ENCODE measurements around the gene DCDC1. TPM values are rescaled to one million over a fixed set of nuclear protein-coding genes. Genes with fewer than 3 reads are reported as not detected.

DCDC1 gene
- polyA plus RNA-seq, 2 donors, result 0.02 TPM; not detected in 1

DNA sequence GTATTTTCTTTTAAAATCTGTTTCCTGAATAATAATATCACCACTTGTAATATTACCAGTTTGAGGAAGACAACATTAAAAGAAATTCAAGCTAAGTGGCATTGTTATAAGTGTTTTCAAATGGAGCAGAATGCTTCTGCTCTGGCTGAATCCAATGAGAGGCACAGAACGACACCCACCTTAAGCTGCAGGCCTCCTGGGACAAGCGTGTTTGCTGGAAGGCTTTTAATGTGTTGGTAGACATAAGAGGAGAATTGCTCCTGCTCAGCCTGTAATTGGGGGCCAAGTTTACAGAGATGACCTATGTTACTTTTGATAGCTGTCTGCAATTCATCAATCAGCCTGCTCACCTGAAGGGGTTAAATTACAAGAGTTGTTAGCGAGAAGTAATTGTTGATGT lies 242.2 kb downstream of the DCDC1 start:
- no peaks in the 10 kb centered on the region for H3K27me3 ChIP-seq (ENCODE audit: control insufficient read depth in 1 of 2, insufficient read depth in 2 of 2, low read length in 2 of 2)
- no peak overlapping the region for H3K4me3 ChIP-seq (ENCODE audit: low read depth in 1 of 2, low read length in 2 of 2)
- H3K4me1 ChIP-seq (ENCODE audit: control insufficient read depth in 2 of 2, insufficient read depth in 2 of 2, low read length in 1 of 2), result no peaks in the 10 kb centered on the region
- H3K27ac ChIP-seq (ENCODE audit: low read depth in 2 of 2, low read length in 1 of 2), result no peak overlapping the region
- WGBS, 2 donors, result 55 to 64% methylated on average over 3 of the region's 3 CpGs
- no peaks in the 10 kb centered on the region for H3K36me3 ChIP-seq (ENCODE audit: control insufficient read depth in 2 of 2, insufficient read depth in 2 of 2, low read length in 1 of 2)
- H3K9me3 ChIP-seq (ENCODE audit: control insufficient read depth in 2 of 2, insufficient read depth in 1 of 2, low read depth in 1 of 2, low read length in 1 of 2), result no peaks in the 10 kb centered on the region

DNA sequence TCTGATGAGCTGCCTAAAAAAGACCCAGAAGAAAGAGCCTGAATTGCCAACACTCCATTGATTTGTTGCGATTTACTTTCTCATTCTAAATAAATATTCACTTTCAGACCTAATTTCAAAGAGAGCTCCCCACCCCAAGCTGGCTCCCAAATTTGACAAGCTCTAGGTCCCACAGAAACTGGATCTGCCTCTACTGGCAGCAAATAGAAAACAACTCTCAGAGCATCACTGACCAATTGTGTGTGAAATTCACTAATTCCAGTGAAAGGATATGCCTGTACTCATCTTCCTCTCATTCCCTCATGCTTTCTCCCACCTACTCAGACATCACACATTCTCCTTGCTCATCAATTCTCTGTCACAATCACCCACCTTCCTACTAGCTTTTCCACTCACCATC lies 249.1 kb downstream of the DCDC1 start:
- WGBS, 2 donors, result 89 to 98% methylated on average over 1 of the region's 1 CpG

DNA sequence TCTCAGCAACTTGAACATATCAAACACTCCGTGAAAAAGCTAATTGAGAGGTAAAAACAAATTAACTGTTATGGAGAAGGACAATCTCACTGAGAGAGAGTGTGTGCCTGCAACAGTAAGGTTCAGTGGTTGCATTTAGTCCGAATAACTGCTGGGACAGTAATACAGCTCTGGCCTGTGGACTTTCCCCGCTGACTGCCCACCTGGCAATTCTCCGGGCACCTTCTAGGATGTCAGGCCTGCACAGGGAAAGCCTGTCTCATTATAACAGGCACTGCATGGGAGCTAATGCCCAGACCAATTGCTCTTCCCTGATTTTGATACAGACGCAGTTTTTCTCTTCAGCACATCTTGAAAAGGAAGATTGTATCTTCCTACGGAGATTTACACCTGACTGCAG lies 251.0 kb downstream of the DCDC1 start:
- Histone ChIP-seq H3K27me3 (ENCODE audit: control insufficient read depth in 1 of 2, insufficient read depth in 2 of 2, low read length in 2 of 2) (no peaks in the 10 kb centered on the region), H3K36me3 (ENCODE audit: control insufficient read depth in 2 of 2, insufficient read depth in 2 of 2, low read length in 1 of 2) (no peaks in the 10 kb centered on the region)
- WGBS, 2 donors, result 83 to 85% methylated on average over 6 of the region's 6 CpGs

More for the DNA sequence above, 249.1 kb downstream of the DCDC1 start:
- no peaks in the 10 kb centered on the region for H3K4me1 ChIP-seq (ENCODE audit: control insufficient read depth in 2 of 2, insufficient read depth in 2 of 2, low read length in 1 of 2)
- no peak overlapping the region for H3K4me3 ChIP-seq (ENCODE audit: low read depth in 1 of 2, low read length in 2 of 2)
- H3K27ac ChIP-seq (ENCODE audit: low read depth in 2 of 2, low read length in 1 of 2), result no peak overlapping the region
- H3K27me3 ChIP-seq (ENCODE audit: control insufficient read depth in 1 of 2, insufficient read depth in 2 of 2, low read length in 2 of 2), result no peaks in the 10 kb centered on the region
- no peaks in the 10 kb centered on the region for H3K9me3 ChIP-seq (ENCODE audit: control insufficient read depth in 2 of 2, insufficient read depth in 1 of 2, low read depth in 1 of 2, low read length in 1 of 2)
- H3K36me3 ChIP-seq (ENCODE audit: control insufficient read depth in 2 of 2, insufficient read depth in 2 of 2, low read length in 1 of 2), result no peaks in the 10 kb centered on the region

DNA sequence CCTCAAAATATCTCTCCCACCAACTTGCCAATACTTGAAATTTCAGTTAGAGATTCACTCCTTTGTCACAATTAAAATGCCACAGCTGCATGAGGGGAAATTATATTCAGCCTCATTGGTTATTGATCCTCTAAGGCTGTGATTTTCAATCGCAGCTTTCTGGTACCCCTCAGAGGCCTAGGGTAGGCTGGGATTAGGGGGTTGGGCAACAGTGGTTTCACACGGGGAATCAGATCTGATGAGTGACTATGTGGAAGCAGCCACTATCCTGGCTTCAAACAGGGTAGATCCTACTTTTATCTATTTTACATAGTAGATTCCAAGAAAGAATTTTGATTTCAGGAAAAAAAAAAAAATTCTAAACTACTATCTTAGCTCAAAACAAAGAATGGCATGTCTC lies 252.5 kb downstream of the DCDC1 start:
- no peaks in the 10 kb centered on the region for H3K27me3 ChIP-seq (ENCODE audit: control insufficient read depth in 1 of 2, insufficient read depth in 2 of 2, low read length in 2 of 2)
- 71 to 73% methylated on average over 2 of the region's 2 CpGs for WGBS, 2 donors
- H3K4me1 ChIP-seq (ENCODE audit: control insufficient read depth in 2 of 2, insufficient read depth in 2 of 2, low read length in 1 of 2), result no peaks in the 10 kb centered on the region
- H3K9me3 ChIP-seq (ENCODE audit: control insufficient read depth in 2 of 2, insufficient read depth in 1 of 2, low read depth in 1 of 2, low read length in 1 of 2), result no peaks in the 10 kb centered on the region
- H3K27ac ChIP-seq (ENCODE audit: low read depth in 2 of 2, low read length in 1 of 2), result no peak overlapping the region
- no peaks in the 10 kb centered on the region for H3K36me3 ChIP-seq (ENCODE audit: control insufficient read depth in 2 of 2, insufficient read depth in 2 of 2, low read length in 1 of 2)
- no peak overlapping the region for H3K4me3 ChIP-seq (ENCODE audit: low read depth in 1 of 2, low read length in 2 of 2)

More for the DNA sequence above, 251.0 kb downstream of the DCDC1 start:
- H3K4me3 ChIP-seq (ENCODE audit: low read depth in 1 of 2, low read length in 2 of 2), result no peak overlapping the region
- no peaks in the 10 kb centered on the region for H3K4me1 ChIP-seq (ENCODE audit: control insufficient read depth in 2 of 2, insufficient read depth in 2 of 2, low read length in 1 of 2)
- no peaks in the 10 kb centered on the region for H3K9me3 ChIP-seq (ENCODE audit: control insufficient read depth in 2 of 2, insufficient read depth in 1 of 2, low read depth in 1 of 2, low read length in 1 of 2)
- H3K27ac ChIP-seq (ENCODE audit: low read depth in 2 of 2, low read length in 1 of 2), result no peak overlapping the region

DNA sequence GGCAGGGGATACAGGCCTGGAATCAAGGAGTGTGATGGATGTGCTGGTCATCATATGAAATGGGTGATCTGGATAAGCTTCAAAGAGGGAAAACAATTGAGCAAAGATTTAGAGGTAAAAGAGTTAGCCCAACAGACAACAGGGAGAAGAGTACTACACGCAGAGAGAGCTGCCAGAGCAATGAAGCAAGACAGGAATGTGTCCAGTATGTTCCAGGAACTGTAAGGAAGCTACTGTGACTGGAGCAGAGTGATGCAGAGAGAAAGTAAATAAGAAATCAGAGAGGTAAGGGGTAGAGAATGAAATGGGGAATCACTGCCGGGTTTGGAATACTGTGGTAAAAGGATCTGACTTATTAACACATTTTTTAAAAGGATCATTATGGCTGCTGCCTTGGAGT lies 255.1 kb downstream of the DCDC1 start:
- Histone ChIP-seq H3K4me3 (ENCODE audit: low read depth in 1 of 2, low read length in 2 of 2) (no peak overlapping the region), H3K27me3 (ENCODE audit: control insufficient read depth in 1 of 2, insufficient read depth in 2 of 2, low read length in 2 of 2) (no peaks in the 10 kb centered on the region), H3K27ac (ENCODE audit: low read depth in 2 of 2, low read length in 1 of 2) (no peak overlapping the region), H3K4me1 (ENCODE audit: control insufficient read depth in 2 of 2, insufficient read depth in 2 of 2, low read length in 1 of 2) (no peaks in the 10 kb centered on the region), H3K36me3 (ENCODE audit: control insufficient read depth in 2 of 2, insufficient read depth in 2 of 2, low read length in 1 of 2) (no peaks in the 10 kb centered on the region), H3K9me3 (ENCODE audit: control insufficient read depth in 2 of 2, insufficient read depth in 1 of 2, low read depth in 1 of 2, low read length in 1 of 2) (no peaks in the 10 kb centered on the region)
- 61 to 63% methylated on average over 2 of the region's 2 CpGs for WGBS, 2 donors

DNA sequence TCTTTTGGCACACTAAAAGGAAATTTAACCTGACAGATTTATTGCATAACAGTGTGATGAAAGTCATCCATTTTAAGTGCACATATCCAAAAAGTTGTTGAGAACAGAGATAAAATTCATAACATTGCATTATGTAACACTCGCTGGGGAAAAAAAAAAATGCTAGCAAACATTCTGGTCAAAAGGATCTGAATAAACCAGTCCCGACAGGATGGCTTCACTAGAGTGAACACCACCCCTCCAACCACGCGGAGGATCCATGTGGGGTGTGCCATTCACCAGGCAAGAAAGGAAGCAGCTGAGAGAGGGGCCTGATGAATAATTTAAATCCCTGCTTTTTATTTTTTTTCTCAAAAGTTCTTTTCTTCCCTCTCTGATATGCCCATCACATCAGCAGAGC lies 258.7 kb downstream of the DCDC1 start:
- Histone ChIP-seq H3K27me3 (ENCODE audit: control insufficient read depth in 1 of 2, insufficient read depth in 2 of 2, low read length in 2 of 2) (no peaks in the 10 kb centered on the region), H3K4me1 (ENCODE audit: control insufficient read depth in 2 of 2, insufficient read depth in 2 of 2, low read length in 1 of 2) (no peaks in the 10 kb centered on the region), H3K27ac (ENCODE audit: low read depth in 2 of 2, low read length in 1 of 2) (no peak overlapping the region), H3K4me3 (ENCODE audit: low read depth in 1 of 2, low read length in 2 of 2) (no peak overlapping the region), H3K9me3 (ENCODE audit: control insufficient read depth in 2 of 2, insufficient read depth in 1 of 2, low read depth in 1 of 2, low read length in 1 of 2) (no peaks in the 10 kb centered on the region), H3K36me3 (ENCODE audit: control insufficient read depth in 2 of 2, insufficient read depth in 2 of 2, low read length in 1 of 2) (no peaks in the 10 kb centered on the region)
- WGBS, 2 donors, result 46 to 50% methylated on average over 4 of the region's 4 CpGs

DNA sequence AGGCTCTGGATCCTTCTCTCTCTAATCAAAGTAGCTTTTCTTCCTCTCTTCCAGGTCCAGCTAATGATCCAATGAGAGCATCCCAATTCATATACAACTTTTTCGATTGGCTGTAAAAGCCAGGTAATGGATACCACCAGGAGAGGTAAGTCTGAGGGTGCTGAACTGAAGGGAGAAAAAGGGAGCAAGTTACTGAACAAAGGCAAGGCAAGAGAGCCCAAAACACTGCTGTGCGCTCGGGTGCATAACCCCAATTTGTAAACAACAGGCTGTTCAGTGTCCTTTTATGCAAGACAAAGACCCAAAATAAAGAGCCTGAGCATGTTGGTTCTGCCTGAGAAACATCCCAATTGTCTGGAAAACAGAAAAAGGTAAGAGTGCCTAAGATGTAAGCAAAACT lies 260.1 kb downstream of the DCDC1 start:
- 85 to 90% methylated on average over 3 of the region's 3 CpGs for WGBS, 2 donors
- no peak overlapping the region for H3K4me3 ChIP-seq (ENCODE audit: low read depth in 1 of 2, low read length in 2 of 2)
- H3K36me3 ChIP-seq (ENCODE audit: control insufficient read depth in 2 of 2, insufficient read depth in 2 of 2, low read length in 1 of 2), result no peaks in the 10 kb centered on the region
- no peaks in the 10 kb centered on the region for H3K4me1 ChIP-seq (ENCODE audit: control insufficient read depth in 2 of 2, insufficient read depth in 2 of 2, low read length in 1 of 2)
- H3K9me3 ChIP-seq (ENCODE audit: control insufficient read depth in 2 of 2, insufficient read depth in 1 of 2, low read depth in 1 of 2, low read length in 1 of 2), result no peaks in the 10 kb centered on the region
- no peak overlapping the region for H3K27ac ChIP-seq (ENCODE audit: low read depth in 2 of 2, low read length in 1 of 2)
- no peaks in the 10 kb centered on the region for H3K27me3 ChIP-seq (ENCODE audit: control insufficient read depth in 1 of 2, insufficient read depth in 2 of 2, low read length in 2 of 2)

DNA sequence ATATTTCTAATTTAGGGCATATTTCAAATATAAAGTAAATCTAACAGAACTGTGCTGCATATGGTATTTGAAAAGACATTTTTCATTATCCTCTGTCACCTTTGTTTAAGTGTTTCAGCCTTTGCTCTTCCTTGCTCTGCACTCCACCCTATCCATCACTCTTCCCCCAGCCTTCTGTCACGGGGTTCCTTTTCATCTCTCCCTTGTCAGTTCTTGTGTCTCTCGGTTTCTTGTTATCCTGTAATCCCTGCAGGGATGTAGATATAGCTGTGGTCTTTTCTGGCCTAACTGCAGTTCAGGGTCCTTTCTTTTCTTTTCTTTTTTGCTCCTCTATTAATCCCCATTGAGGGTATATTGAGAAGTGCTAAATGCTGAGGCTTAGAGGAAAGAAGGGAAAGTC lies 261.9 kb downstream of the DCDC1 start:
- no peaks in the 10 kb centered on the region for H3K4me1 ChIP-seq (ENCODE audit: control insufficient read depth in 2 of 2, insufficient read depth in 2 of 2, low read length in 1 of 2)

DNA sequence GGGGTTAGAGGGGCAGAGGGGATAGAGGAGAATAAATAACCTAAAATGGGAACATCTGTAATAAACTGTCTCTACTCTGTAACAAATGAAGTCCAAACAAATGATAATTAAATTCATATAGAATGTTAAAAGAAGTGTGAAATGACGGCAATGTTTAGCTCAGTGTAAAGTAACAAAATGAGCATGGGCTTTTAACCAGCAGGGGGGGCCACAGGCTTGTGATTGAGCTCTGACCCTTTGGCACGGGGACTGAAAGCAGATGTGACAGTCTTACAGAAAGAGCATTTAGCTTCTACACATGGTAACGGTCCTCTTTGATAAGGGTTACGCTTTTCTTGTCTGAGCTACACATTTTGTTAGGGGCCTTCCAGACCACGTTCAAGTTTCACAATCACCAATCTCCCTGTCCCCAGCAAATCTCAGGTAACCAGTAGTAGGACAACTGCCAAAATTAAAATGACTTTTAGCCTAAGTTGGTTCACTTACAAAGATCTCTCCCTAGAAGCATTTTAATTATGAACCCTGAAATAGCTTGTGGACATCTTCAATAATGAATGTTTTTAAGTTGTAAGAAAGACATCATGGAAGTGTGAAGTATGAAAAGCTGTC lies 262.5 kb downstream of the DCDC1 start:
- Histone ChIP-seq H3K9me3 (ENCODE audit: control insufficient read depth in 2 of 2, insufficient read depth in 1 of 2, low read depth in 1 of 2, low read length in 1 of 2) (no peaks in the 10 kb centered on the region), H3K27me3 (ENCODE audit: control insufficient read depth in 1 of 2, insufficient read depth in 2 of 2, low read length in 2 of 2) (no peaks in the 10 kb centered on the region), H3K36me3 (ENCODE audit: control insufficient read depth in 2 of 2, insufficient read depth in 2 of 2, low read length in 1 of 2) (no peaks in the 10 kb centered on the region), H3K4me1 (ENCODE audit: control insufficient read depth in 2 of 2, insufficient read depth in 2 of 2, low read length in 1 of 2) (no peaks in the 10 kb centered on the region), H3K4me3 (ENCODE audit: low read depth in 1 of 2, low read length in 2 of 2) (no peak overlapping the region), H3K27ac (ENCODE audit: low read depth in 2 of 2, low read length in 1 of 2) (no peak overlapping the region)
- 14 to 20% methylated on average over 5 of the region's 5 CpGs for WGBS, 2 donors

More for the DNA sequence above, 261.9 kb downstream of the DCDC1 start:
- no peaks in the 10 kb centered on the region for H3K27me3 ChIP-seq (ENCODE audit: control insufficient read depth in 1 of 2, insufficient read depth in 2 of 2, low read length in 2 of 2)
- H3K4me3 ChIP-seq (ENCODE audit: low read depth in 1 of 2, low read length in 2 of 2), result no peak overlapping the region
- H3K9me3 ChIP-seq (ENCODE audit: control insufficient read depth in 2 of 2, insufficient read depth in 1 of 2, low read depth in 1 of 2, low read length in 1 of 2), result no peaks in the 10 kb centered on the region
- H3K36me3 ChIP-seq (ENCODE audit: control insufficient read depth in 2 of 2, insufficient read depth in 2 of 2, low read length in 1 of 2), result no peaks in the 10 kb centered on the region
- WGBS, 2 donors, result 52 to 59% methylated on average over 2 of the region's 2 CpGs
- no peak overlapping the region for H3K27ac ChIP-seq (ENCODE audit: low read depth in 2 of 2, low read length in 1 of 2)

DNA sequence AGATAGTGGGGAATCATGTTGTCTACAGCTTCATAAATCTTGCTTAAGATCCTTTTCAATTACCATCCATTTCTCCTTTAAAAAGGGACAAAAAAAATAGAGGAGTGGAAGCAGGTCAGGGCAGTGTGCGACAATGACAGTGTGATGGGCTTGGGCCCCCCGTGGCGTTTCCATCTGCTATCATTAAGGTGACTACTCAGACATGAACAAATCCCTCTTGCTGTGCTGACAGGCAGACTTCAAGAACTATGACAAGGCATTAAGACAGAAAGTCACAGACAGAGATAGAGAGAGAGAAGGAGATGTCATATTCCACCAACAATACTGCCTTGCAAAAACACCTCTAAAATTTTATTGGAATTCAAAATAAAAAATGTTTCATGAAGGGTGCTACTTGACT lies 263.2 kb downstream of the DCDC1 start:
- 38 to 42% methylated on average over 3 of the region's 3 CpGs for WGBS, 2 donors
- Histone ChIP-seq H3K27me3 (ENCODE audit: control insufficient read depth in 1 of 2, insufficient read depth in 2 of 2, low read length in 2 of 2) (no peaks in the 10 kb centered on the region), H3K4me3 (ENCODE audit: low read depth in 1 of 2, low read length in 2 of 2) (no peak overlapping the region), H3K27ac (ENCODE audit: low read depth in 2 of 2, low read length in 1 of 2) (no peak overlapping the region), H3K36me3 (ENCODE audit: control insufficient read depth in 2 of 2, insufficient read depth in 2 of 2, low read length in 1 of 2) (no peaks in the 10 kb centered on the region), H3K9me3 (ENCODE audit: control insufficient read depth in 2 of 2, insufficient read depth in 1 of 2, low read depth in 1 of 2, low read length in 1 of 2) (no peaks in the 10 kb centered on the region), H3K4me1 (ENCODE audit: control insufficient read depth in 2 of 2, insufficient read depth in 2 of 2, low read length in 1 of 2) (no peaks in the 10 kb centered on the region)
